HG03045 (cell line): Measurements from ENCODE around the gene TCF7L1.
A peak's percentile ranks its signal among the peaks of the same experiment; 100 is the strongest.

Experiments used
- ATAC-seq: cut with Tn5 transposase; IDR thresholded peaks from one replicate; pipeline ENCODE4 v1.9.1; 2021; ENCODE audit warnings: mild to moderate bottlenecking, moderate library complexity; ENCODE audit not compliant: unreplicated experiment

Gene TCF7L1

GRCh38 chr2:85247610-85248009 is 114.4 kb downstream of the TCF7L1 start:
- no peak for ATAC-seq

- no peak for ATAC-seq
Observed at GRCh38 chr2:85248773-85249509, 115.7 kb downstream of the TCF7L1 start.

GRCh38 chr2:85250045-85250444 is 116.9 kb downstream of the TCF7L1 start:
- no peak for ATAC-seq

GRCh38 chr2:85251070-85251616 is 118.0 kb downstream of the TCF7L1 start:
- ATAC-seq, result no peak

- ATAC-seq, result no peak
Observed at GRCh38 chr2:85253890-85254289, 120.7 kb downstream of the TCF7L1 start.

- ATAC-seq, result no peak
Observed at GRCh38 chr2:85254540-85255300, 121.5 kb downstream of the TCF7L1 start.

GRCh38 chr2:85255456-85255812 is 122.2 kb downstream of the TCF7L1 start:
- ATAC-seq, result no peak

GRCh38 chr2:85255813-85256594 is 122.8 kb downstream of the TCF7L1 start:
- no peak for ATAC-seq

- ATAC-seq, result no peak
Observed at GRCh38 chr2:85257359-85257969, 124.3 kb downstream of the TCF7L1 start.

- no peak for ATAC-seq
Observed at GRCh38 chr2:85257970-85258605, 124.9 kb downstream of the TCF7L1 start.

GRCh38 chr2:85259101-85259590 is 126.0 kb downstream of the TCF7L1 start:
- ATAC-seq, result no peak

GRCh38 chr2:85259879-85260278 is 126.7 kb downstream of the TCF7L1 start:
- ATAC-seq, result no peak

- ATAC-seq, result no peak
Observed at GRCh38 chr2:85263591-85263990, 130.4 kb downstream of the TCF7L1 start.

GRCh38 chr2:85264471-85264870 is 131.3 kb downstream of the TCF7L1 start:
- ATAC-seq, result no peak

- ATAC-seq, result no peak
Observed at GRCh38 chr2:85265304-85265703, 132.1 kb downstream of the TCF7L1 start.

- ATAC-seq, result peak; percentile 68
Observed at GRCh38 chr2:85266146-85267041, 133.2 kb downstream of the TCF7L1 start.

- ATAC-seq, result no peak
Observed at GRCh38 chr2:85269959-85270358, 136.8 kb downstream of the TCF7L1 start.

- ATAC-seq, result no peak
Observed at GRCh38 chr2:85272357-85272756, 139.2 kb downstream of the TCF7L1 start.
